ENCODE results near the gene PARVG.

Gene PARVG

DNA sequence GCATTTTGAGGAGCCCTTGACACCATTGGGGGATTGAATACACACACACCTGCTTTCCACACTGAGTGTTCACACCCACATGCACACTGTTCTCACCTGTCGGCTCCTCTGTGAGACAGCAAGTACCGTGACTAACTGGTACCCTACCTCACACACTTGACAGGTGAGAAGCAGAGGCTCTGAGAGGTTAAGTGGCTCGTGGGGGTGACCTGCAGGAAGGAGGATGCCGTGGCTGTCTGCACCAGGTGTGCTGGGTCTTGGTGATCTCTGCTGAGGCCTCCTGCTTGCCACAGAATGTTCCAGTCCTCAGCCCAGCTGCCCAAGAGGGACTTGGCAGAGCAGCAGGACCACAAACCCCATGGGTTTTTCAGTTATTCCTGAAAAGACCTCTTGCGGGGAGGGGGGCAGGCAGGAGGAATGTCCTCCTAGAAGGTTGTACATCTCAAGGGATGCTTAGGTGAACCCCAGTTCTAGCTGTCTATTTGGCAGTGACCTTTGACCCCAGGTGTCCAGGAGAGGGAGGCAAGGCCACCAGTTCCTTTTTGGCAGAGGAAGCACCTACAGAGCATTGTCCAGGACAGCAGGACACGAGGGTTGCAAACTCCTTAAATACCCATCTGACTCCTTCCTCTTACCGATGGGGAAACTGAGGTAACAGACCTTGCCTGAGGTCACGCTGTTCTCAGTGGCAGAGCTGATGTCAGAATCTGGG lies 66.0 kb downstream of the PARVG start:
- Histone ChIP-seq H3K4me3 (replicated peaks; ENCODE audit: insufficient read depth, low read length) (no peak overlapping the region), H3K27ac (replicated peaks) (no peak overlapping the region), H3K27me3 (ENCODE audit: insufficient read depth, poor library complexity, severe bottlenecking) (no peaks in the 10 kb centered on the region)
- TF ChIP-seq, protein P1, sequence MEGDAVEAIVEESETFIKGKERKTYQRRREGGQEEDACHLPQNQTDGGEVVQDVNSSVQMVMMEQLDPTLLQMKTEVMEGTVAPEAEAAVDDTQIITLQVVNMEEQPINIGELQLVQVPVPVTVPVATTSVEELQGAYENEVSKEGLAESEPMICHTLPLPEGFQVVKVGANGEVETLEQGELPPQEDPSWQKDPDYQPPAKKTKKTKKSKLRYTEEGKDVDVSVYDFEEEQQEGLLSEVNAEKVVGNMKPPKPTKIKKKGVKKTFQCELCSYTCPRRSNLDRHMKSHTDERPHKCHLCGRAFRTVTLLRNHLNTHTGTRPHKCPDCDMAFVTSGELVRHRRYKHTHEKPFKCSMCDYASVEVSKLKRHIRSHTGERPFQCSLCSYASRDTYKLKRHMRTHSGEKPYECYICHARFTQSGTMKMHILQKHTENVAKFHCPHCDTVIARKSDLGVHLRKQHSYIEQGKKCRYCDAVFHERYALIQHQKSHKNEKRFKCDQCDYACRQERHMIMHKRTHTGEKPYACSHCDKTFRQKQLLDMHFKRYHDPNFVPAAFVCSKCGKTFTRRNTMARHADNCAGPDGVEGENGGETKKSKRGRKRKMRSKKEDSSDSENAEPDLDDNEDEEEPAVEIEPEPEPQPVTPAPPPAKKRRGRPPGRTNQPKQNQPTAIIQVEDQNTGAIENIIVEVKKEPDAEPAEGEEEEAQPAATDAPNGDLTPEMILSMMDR (IDR thresholded peaks at IDR 0.05; ENCODE audit: insufficient read depth, low read length) = no peak
- no peak for TF ChIP-seq SPI1 (IDR thresholded peaks at IDR 0.05; ENCODE audit: borderline replicate concordance, low read depth)
- TF ChIP-seq POLR2AphosphoS5 (IDR thresholded peaks at IDR 0.05; ENCODE audit: low read depth) = no peak
- TF ChIP-seq GABPA (IDR thresholded peaks at IDR 0.05; ENCODE audit: low read depth) = no peak
- TF ChIP-seq, protein P2, sequence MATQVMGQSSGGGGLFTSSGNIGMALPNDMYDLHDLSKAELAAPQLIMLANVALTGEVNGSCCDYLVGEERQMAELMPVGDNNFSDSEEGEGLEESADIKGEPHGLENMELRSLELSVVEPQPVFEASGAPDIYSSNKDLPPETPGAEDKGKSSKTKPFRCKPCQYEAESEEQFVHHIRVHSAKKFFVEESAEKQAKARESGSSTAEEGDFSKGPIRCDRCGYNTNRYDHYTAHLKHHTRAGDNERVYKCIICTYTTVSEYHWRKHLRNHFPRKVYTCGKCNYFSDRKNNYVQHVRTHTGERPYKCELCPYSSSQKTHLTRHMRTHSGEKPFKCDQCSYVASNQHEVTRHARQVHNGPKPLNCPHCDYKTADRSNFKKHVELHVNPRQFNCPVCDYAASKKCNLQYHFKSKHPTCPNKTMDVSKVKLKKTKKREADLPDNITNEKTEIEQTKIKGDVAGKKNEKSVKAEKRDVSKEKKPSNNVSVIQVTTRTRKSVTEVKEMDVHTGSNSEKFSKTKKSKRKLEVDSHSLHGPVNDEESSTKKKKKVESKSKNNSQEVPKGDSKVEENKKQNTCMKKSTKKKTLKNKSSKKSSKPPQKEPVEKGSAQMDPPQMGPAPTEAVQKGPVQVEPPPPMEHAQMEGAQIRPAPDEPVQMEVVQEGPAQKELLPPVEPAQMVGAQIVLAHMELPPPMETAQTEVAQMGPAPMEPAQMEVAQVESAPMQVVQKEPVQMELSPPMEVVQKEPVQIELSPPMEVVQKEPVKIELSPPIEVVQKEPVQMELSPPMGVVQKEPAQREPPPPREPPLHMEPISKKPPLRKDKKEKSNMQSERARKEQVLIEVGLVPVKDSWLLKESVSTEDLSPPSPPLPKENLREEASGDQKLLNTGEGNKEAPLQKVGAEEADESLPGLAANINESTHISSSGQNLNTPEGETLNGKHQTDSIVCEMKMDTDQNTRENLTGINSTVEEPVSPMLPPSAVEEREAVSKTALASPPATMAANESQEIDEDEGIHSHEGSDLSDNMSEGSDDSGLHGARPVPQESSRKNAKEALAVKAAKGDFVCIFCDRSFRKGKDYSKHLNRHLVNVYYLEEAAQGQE (IDR thresholded peaks at IDR 0.05; ENCODE audit: insufficient replicate concordance, low read depth) = no peak
- DNase-seq (ENCODE audit: low read depth in 1 of 2, low spot score in 1 of 2) = no peak

DNA sequence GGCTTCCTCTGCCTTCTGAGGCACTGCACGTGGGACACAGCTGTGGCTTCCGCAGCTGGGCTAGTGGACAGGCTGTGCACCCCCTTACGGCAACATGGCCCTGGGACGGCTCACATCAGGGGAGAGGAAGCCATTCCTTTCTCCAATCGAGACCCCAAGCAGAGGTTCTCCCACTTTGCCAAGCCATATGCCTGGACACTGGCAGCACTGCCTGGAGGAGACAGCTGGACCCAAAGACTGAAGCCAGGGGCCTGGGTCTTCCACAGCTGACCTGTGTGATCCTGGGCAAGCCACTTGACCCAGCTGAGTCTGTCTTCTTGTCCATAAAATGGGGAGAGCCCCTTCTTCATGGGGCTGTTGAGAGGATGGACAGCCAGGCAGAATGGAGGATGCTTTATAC lies 66.6 kb downstream of the PARVG start:
- no peak for DNase-seq (ENCODE audit: low read depth in 1 of 2, low spot score in 1 of 2)
- no peak for TF ChIP-seq GABPA (IDR thresholded peaks at IDR 0.05; ENCODE audit: low read depth)
- TF ChIP-seq, protein P2 (IDR thresholded peaks at IDR 0.05; ENCODE audit: insufficient replicate concordance, low read depth) = no peak
- TF ChIP-seq, protein P1 (IDR thresholded peaks at IDR 0.05; ENCODE audit: insufficient read depth, low read length) = no peak
- TF ChIP-seq SPI1 (IDR thresholded peaks at IDR 0.05; ENCODE audit: borderline replicate concordance, low read depth) = no peak
- no peak for TF ChIP-seq POLR2AphosphoS5 (IDR thresholded peaks at IDR 0.05; ENCODE audit: low read depth)

DNA sequence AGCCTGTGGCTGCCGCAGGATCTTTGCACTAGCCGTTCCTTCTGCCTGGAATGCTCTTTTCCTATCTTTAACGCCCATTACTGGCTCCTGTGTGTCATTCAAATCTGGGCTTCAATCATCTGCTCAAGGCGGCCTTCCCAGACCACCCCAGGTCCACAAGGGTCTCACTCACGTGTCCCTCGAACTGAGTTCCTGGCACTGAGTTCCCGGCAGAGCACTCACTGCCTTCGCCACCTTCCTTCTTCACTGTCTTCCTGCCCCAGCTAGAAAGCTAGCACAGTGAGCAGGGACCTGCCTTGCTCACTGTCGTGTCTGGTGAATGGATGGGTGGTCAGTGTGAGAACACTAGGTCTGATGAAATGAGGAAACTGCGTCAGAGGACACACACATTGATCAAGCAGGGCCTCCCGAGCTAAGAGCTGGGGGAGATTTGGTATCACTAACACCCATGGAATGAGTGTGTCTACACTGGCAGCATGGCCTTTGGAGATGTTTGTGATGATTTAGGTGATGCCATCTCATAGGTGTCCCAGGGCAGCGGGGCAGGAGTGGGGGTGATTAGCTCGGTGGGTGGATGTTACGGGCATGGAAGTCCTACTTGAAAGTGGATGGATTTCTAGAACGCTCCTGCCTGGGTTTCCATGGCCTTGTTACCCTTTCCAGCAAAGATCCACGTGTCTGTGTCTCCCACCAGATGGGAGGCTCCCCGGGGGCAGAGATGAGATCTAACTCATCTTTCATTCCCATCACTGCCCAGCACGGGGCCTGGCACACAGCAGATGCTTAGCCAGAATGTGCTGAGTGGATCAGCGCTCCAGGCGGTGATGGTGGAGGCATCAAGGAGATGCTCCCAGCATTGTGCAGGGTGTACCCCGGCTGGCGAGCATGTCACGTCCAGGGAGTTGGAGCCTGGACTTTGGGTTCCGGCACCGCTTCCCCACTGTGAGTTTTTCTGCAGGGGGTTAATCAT lies 67.5 kb downstream of the PARVG start:
- TF ChIP-seq, protein P1 (IDR thresholded peaks at IDR 0.05; ENCODE audit: insufficient read depth, low read length) = no peak
- no peak for TF ChIP-seq POLR2AphosphoS5 (IDR thresholded peaks at IDR 0.05; ENCODE audit: low read depth)
- TF ChIP-seq, protein P2 (IDR thresholded peaks at IDR 0.05; ENCODE audit: insufficient replicate concordance, low read depth) = no peak
- no peak for TF ChIP-seq GABPA (IDR thresholded peaks at IDR 0.05; ENCODE audit: low read depth)
- no peak for TF ChIP-seq SPI1 (IDR thresholded peaks at IDR 0.05; ENCODE audit: borderline replicate concordance, low read depth)
- DNase-seq (ENCODE audit: low read depth in 1 of 2, low spot score in 1 of 2) = no peak
- no peak overlapping the region for H3K4me3 ChIP-seq (replicated peaks; ENCODE audit: insufficient read depth, low read length)
- no peaks in the 10 kb centered on the region for H3K27me3 ChIP-seq (ENCODE audit: insufficient read depth, poor library complexity, severe bottlenecking)
- H3K27ac ChIP-seq (replicated peaks) = no peak overlapping the region

More for the DNA sequence above, 66.6 kb downstream of the PARVG start:
- H3K4me3 ChIP-seq (replicated peaks; ENCODE audit: insufficient read depth, low read length) = no peak overlapping the region
- H3K27ac ChIP-seq (replicated peaks) = no peak overlapping the region
- no peaks in the 10 kb centered on the region for H3K27me3 ChIP-seq (ENCODE audit: insufficient read depth, poor library complexity, severe bottlenecking)

All from HL-60 (cell line).